ENCODE measurements around the gene CEP57L1. TPM values are rescaled to one million over a fixed set of nuclear protein-coding genes. Genes with fewer than 3 reads are reported as not detected.

Gene CEP57L1
- total and polyA plus RNA-seq, 2 experiments from 2014 or later = 17.1 to 20.2 TPM

DNA sequence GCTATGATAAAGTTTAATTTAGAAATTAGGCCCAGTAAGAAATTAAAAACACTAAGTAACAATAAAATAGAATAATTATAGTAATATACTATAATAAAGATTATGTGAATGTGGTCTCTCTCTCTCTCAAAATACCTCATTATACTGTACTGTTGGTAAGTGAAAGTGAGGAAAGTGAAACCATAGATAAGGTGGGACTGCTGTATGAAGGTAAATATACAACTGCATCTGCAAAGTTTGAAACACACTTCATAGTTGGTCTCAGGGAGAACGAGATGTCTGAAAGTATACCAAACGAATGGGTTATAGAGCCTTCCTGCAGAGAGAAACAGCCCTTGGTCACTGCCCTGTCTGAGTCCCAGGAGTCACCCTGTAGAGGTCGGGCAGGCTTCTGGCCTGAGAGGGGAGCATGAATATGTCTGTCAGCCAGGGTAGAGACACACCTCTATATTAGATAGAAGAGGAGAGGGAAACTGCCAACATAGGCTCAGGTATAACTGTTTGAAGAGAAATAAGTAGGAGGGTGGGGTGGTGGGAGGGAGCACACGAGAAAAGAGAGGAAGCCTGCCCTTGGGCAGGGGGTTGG, 32.4 kb upstream of the CEP57L1 start:
- TF ChIP-seq STAT1 (IDR thresholded peaks at IDR 0.05; ENCODE audit: unreplicated experiment) (no peak), EZH2phosphoT487 (IDR thresholded peaks at IDR 0.05; ENCODE audit: unreplicated experiment) (no peak), POLR2AphosphoS5 (IDR thresholded peaks at IDR 0.05; ENCODE audit: low read depth) (no peak), ZNF331 (CRISPR knock-in tag; IDR thresholded peaks at IDR 0.05; ENCODE audit: low read depth) (no peak), REST (IDR thresholded peaks at IDR 0.05; ENCODE audit: unreplicated experiment) (no peak), NANOG (IDR thresholded peaks at IDR 0.05; ENCODE audit: borderline replicate concordance) (no peak), JUNB (IDR thresholded peaks at IDR 0.05; ENCODE audit: unreplicated experiment) (no peak), ZNF114 (CRISPR knock-in tag; IDR thresholded peaks at IDR 0.05) (no peak), EZH2 (IDR thresholded peaks at IDR 0.05; ENCODE audit: low read depth, unreplicated experiment) (no peak), CREB1 (CRISPR knock-in tag; IDR thresholded peaks at IDR 0.05; ENCODE audit: low read depth) (no peak)
- TF ChIP-seq, protein P1, sequence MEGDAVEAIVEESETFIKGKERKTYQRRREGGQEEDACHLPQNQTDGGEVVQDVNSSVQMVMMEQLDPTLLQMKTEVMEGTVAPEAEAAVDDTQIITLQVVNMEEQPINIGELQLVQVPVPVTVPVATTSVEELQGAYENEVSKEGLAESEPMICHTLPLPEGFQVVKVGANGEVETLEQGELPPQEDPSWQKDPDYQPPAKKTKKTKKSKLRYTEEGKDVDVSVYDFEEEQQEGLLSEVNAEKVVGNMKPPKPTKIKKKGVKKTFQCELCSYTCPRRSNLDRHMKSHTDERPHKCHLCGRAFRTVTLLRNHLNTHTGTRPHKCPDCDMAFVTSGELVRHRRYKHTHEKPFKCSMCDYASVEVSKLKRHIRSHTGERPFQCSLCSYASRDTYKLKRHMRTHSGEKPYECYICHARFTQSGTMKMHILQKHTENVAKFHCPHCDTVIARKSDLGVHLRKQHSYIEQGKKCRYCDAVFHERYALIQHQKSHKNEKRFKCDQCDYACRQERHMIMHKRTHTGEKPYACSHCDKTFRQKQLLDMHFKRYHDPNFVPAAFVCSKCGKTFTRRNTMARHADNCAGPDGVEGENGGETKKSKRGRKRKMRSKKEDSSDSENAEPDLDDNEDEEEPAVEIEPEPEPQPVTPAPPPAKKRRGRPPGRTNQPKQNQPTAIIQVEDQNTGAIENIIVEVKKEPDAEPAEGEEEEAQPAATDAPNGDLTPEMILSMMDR (conservative IDR thresholded peaks at IDR 0.05; ENCODE audit: low read depth in 2 of 2) = no peak
- TF ChIP-seq, protein P2, sequence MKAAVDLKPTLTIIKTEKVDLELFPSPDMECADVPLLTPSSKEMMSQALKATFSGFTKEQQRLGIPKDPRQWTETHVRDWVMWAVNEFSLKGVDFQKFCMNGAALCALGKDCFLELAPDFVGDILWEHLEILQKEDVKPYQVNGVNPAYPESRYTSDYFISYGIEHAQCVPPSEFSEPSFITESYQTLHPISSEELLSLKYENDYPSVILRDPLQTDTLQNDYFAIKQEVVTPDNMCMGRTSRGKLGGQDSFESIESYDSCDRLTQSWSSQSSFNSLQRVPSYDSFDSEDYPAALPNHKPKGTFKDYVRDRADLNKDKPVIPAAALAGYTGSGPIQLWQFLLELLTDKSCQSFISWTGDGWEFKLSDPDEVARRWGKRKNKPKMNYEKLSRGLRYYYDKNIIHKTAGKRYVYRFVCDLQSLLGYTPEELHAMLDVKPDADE (IDR thresholded peaks at IDR 0.05) = no peak
- TF ChIP-seq, protein P3, sequence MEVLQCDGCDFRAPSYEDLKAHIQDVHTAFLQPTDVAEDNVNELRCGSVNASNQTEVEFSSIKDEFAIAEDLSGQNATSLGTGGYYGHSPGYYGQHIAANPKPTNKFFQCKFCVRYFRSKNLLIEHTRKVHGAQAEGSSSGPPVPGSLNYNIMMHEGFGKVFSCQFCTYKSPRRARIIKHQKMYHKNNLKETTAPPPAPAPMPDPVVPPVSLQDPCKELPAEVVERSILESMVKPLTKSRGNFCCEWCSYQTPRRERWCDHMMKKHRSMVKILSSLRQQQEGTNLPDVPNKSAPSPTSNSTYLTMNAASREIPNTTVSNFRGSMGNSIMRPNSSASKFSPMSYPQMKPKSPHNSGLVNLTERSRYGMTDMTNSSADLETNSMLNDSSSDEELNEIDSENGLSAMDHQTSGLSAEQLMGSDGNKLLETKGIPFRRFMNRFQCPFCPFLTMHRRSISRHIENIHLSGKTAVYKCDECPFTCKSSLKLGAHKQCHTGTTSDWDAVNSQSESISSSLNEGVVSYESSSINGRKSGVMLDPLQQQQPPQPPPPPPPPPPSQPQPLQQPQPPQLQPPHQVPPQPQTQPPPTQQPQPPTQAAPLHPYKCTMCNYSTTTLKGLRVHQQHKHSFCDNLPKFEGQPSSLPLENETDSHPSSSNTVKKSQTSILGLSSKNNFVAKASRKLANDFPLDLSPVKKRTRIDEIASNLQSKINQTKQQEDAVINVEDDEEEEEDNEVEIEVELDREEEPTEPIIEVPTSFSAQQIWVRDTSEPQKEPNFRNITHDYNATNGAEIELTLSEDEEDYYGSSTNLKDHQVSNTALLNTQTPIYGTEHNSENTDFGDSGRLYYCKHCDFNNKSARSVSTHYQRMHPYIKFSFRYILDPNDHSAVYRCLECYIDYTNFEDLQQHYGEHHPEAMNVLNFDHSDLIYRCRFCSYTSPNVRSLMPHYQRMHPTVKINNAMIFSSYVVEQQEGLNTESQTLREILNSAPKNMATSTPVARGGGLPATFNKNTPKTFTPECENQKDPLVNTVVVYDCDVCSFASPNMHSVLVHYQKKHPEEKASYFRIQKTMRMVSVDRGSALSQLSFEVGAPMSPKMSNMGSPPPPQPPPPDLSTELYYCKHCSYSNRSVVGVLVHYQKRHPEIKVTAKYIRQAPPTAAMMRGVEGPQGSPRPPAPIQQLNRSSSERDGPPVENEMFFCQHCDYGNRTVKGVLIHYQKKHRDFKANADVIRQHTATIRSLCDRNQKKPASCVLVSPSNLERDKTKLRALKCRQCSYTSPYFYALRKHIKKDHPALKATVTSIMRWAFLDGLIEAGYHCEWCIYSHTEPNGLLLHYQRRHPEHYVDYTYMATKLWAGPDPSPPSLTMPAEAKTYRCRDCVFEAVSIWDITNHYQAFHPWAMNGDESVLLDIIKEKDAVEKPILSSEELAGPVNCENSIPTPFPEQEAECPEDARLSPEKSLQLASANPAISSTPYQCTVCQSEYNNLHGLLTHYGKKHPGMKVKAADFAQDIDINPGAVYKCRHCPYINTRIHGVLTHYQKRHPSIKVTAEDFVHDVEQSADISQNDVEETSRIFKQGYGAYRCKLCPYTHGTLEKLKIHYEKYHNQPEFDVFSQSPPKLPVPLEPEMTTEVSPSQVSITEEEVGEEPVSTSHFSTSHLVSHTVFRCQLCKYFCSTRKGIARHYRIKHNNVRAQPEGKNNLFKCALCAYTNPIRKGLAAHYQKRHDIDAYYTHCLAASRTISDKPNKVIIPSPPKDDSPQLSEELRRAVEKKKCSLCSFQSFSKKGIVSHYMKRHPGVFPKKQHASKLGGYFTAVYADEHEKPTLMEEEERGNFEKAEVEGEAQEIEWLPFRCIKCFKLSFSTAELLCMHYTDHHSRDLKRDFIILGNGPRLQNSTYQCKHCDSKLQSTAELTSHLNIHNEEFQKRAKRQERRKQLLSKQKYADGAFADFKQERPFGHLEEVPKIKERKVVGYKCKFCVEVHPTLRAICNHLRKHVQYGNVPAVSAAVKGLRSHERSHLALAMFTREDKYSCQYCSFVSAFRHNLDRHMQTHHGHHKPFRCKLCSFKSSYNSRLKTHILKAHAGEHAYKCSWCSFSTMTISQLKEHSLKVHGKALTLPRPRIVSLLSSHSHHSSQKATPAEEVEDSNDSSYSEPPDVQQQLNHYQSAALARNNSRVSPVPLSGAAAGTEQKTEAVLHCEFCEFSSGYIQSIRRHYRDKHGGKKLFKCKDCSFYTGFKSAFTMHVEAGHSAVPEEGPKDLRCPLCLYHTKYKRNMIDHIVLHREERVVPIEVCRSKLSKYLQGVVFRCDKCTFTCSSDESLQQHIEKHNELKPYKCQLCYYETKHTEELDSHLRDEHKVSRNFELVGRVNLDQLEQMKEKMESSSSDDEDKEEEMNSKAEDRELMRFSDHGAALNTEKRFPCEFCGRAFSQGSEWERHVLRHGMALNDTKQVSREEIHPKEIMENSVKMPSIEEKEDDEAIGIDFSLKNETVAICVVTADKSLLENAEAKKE (CRISPR knock-in tag; IDR thresholded peaks at IDR 0.05) = no peak
- no peaks in the 10 kb centered on the region for H3K27me3 Mint-ChIP-seq (ENCODE audit: insufficient read depth, low read depth, poor library complexity)
- no peaks in the 10 kb centered on the region for H3K79me2 ChIP-seq (replicated peaks; ENCODE audit: insufficient read depth)
- H3K9me3 Mint-ChIP-seq = no peaks in the 10 kb centered on the region
- ATAC-seq (no peak), DNase-seq (ENCODE audit: low spot score) (no peak)
- H3K4me2 ChIP-seq = no peak overlapping the region
- H3K27ac Mint-ChIP-seq = no peak overlapping the region
- H3K9me2 ChIP-seq (ENCODE audit: insufficient read depth) = no peaks in the 10 kb centered on the region
- H3K4me1 ChIP-seq (ENCODE audit: insufficient read depth) = no peaks in the 10 kb centered on the region
- no peaks in the 10 kb centered on the region for H4K20me1 ChIP-seq (replicated peaks; ENCODE audit: insufficient read depth)
- H2AFZ ChIP-seq = no peak overlapping the region
- no peak overlapping the region for H3K4me3 ChIP-seq
- H3K27me3 ChIP-seq (ENCODE audit: insufficient read depth) = no peaks in the 10 kb centered on the region
- H3K36me3 Mint-ChIP-seq (ENCODE audit: low read depth) = no peaks in the 10 kb centered on the region
- H3F3A ChIP-seq (replicated peaks; ENCODE audit: low read depth) = no peaks in the 10 kb centered on the region
- peaks cover 14% of the 10 kb centered on the region for H3K4me1 Mint-ChIP-seq
- no peak overlapping the region for H3K27ac ChIP-seq (ENCODE audit: low read depth)
- no peaks in the 10 kb centered on the region for H3K36me3 ChIP-seq (ENCODE audit: insufficient read depth)
- H3K4me3 Mint-ChIP-seq = no peak overlapping the region

Data from GM23338 (cell line).